ENCODE measurements around the gene TTLL5. TPM values are rescaled to one million over a fixed set of nuclear protein-coding genes. Genes with fewer than 3 reads are reported as not detected.

TTLL5 gene
- polyA plus RNA-seq, 4 donors = 4.6 to 14.8 (median 8.5) TPM

DNA sequence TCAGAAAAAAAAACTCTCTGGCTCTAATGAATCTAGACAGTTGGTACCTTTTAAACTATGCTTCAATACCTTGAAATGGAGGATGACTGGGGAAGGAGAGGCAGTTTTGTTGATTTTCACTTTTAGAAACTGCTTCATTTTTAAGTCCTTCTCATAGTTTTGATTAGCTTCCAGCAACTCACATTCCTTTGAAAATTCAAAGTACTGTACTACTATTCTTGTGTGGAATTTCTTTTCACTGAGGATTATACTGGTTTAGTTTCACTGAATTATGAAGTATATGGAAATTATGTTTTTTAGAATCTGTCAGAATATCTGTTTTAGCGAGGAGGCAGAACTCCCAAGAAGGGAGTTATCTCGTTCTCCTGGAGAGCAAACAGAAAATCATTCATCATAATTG, 204.5 kb downstream of the TTLL5 start:
- Histone ChIP-seq H3K27me3 (ENCODE audit: control insufficient read depth in 3 of 3, insufficient read depth in 3 of 3, low read length in 3 of 3) (no peaks in the 10 kb centered on the region), H3K4me3 (ENCODE audit: low read depth in 1 of 3, low read length in 3 of 3) (no peak overlapping the region), H3K36me3 (ENCODE audit: control insufficient read depth in 3 of 3, insufficient read depth in 2 of 3, low read depth in 1 of 3, low read length in 3 of 3) (peaks cover 0 to 6% (median 1%) of the 10 kb centered on the region in 3 donors), H3K27ac (ENCODE audit: low read depth in 1 of 3, low read length in 2 of 3) (no peak overlapping the region), H3K9me3 (ENCODE audit: control insufficient read depth in 2 of 2, insufficient read depth in 1 of 2, low read depth in 1 of 2, low read length in 1 of 2) (no peaks in the 10 kb centered on the region), H3K4me1 (ENCODE audit: control insufficient read depth in 3 of 3, insufficient read depth in 2 of 3, low read depth in 1 of 3, low read length in 2 of 3) (no peaks in the 10 kb centered on the region)
- 72 to 88% (median 79%) methylated on average over 2 of the region's 2 CpGs for WGBS, 3 donors
- FAIRE-seq (no peak), DNase-seq (no peak)

DNA sequence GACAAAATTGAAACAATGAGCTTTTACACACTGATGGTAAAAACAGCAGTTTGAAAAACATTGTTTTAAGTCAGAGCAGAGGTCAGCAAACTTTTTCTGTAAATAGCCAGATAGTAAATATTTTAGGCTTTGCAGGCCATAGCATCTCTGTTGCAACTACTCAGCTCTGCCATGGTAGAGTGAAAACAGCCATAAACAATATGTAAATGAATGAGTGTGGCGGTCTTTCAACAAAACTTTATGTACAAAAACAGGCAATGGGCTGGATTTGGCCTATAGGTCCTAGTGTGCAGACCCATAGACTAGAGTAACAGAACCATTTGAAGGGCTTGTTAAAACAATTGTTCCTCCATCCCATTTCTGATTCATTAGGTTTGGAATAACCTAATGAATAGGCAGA, 205.9 kb downstream of the TTLL5 start:
- Histone ChIP-seq H3K4me3 (ENCODE audit: low read depth in 1 of 3, low read length in 3 of 3) (no peak overlapping the region), H3K27ac (ENCODE audit: low read depth in 1 of 3, low read length in 2 of 3) (no peak overlapping the region), H3K36me3 (ENCODE audit: control insufficient read depth in 3 of 3, insufficient read depth in 2 of 3, low read depth in 1 of 3, low read length in 3 of 3) (peaks cover 0 to 6% (median 1%) of the 10 kb centered on the region in 3 donors), H3K27me3 (ENCODE audit: control insufficient read depth in 3 of 3, insufficient read depth in 3 of 3, low read length in 3 of 3) (no peaks in the 10 kb centered on the region), H3K4me1 (ENCODE audit: control insufficient read depth in 3 of 3, insufficient read depth in 2 of 3, low read depth in 1 of 3, low read length in 2 of 3) (peaks cover 0 to 5% (median 4%) of the 10 kb centered on the region in 3 donors), H3K9me3 (ENCODE audit: control insufficient read depth in 2 of 2, insufficient read depth in 1 of 2, low read depth in 1 of 2, low read length in 1 of 2) (no peaks in the 10 kb centered on the region)
- 93 to 100% (median 95%) methylated on average over 1 of the region's 1 CpG for WGBS, 3 donors
- DNase-seq (no peak), FAIRE-seq (no peak)

DNA sequence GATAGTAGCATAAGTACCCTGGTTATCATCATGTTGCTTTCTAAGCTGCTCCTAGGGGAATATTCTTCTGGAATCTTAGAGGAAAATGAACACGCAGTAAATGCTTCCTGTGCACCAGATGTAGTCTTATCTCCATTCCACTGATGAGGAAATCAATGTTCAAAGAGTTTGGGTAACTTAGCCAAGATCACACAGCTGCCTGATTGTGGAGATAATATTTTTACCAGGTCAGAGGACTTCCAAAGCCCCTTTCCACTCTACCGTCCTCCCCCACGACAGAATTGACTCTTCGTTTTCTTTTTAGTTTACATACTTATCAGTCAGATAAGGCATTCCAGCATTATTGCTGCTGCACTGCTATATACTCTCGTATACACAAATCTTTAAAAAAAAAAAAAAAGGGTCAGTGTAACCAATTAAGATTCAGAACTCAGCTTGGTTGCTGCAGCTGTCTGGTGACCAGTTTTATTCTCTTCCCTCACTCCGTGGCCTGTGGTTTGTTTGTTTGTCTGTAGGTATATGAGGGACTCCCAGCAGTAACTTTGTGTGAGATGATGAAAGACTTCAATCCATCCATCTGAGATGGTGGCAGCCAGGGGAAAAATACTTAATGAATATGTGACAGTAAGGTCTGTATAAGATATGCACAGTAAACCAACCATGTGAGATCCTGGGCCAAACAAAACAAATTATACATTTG, 210.3 kb downstream of the TTLL5 start:
- Histone ChIP-seq H3K36me3 (ENCODE audit: control insufficient read depth in 3 of 3, insufficient read depth in 2 of 3, low read depth in 1 of 3, low read length in 3 of 3) (peaks cover 0 to 4% (median 0%) of the 10 kb centered on the region in 3 donors), H3K9me3 (ENCODE audit: control insufficient read depth in 2 of 2, insufficient read depth in 1 of 2, low read depth in 1 of 2, low read length in 1 of 2) (no peaks in the 10 kb centered on the region), H3K4me1 (ENCODE audit: control insufficient read depth in 3 of 3, insufficient read depth in 2 of 3, low read depth in 1 of 3, low read length in 2 of 3) (peaks cover 0 to 5% (median 4%) of the 10 kb centered on the region in 3 donors), H3K4me3 (ENCODE audit: low read depth in 1 of 3, low read length in 3 of 3) (no peak overlapping the region), H3K27ac (ENCODE audit: low read depth in 1 of 3, low read length in 2 of 3) (no peak overlapping the region), H3K27me3 (ENCODE audit: control insufficient read depth in 3 of 3, insufficient read depth in 3 of 3, low read length in 3 of 3) (no peaks in the 10 kb centered on the region)
- 19 to 44% (median 37%) methylated on average over 6 of the region's 6 CpGs for WGBS, 3 donors
- FAIRE-seq = no peak
- DNase-seq = peak; percentile 8 to 33

DNA sequence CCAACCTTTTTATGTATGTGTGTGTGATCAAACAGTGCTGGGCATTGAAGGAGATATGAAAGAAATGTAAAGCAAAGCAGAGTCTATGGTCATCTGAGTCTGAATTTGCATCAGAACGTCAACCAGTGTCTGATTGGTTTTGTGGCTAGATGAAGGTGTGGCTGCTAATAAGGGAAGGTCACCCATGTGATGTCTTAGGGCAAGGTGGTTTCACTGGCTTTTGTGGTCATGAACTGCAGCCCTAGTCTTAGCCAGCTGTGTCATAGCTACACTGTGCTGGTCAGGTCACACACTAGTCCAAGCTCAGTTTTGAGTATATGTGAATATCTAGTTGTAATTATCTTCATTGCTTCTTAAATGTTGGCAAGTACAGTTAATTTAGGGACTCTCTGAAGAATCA, 214.9 kb downstream of the TTLL5 start:
- no peak for DNase-seq
- Histone ChIP-seq H3K9me3 (ENCODE audit: control insufficient read depth in 2 of 2, insufficient read depth in 1 of 2, low read depth in 1 of 2, low read length in 1 of 2) (no peaks in the 10 kb centered on the region), H3K27me3 (ENCODE audit: control insufficient read depth in 3 of 3, insufficient read depth in 3 of 3, low read length in 3 of 3) (no peaks in the 10 kb centered on the region), H3K36me3 (ENCODE audit: control insufficient read depth in 3 of 3, insufficient read depth in 2 of 3, low read depth in 1 of 3, low read length in 3 of 3) (no peaks in the 10 kb centered on the region), H3K27ac (ENCODE audit: low read depth in 1 of 3, low read length in 2 of 3) (no peak overlapping the region), H3K4me3 (ENCODE audit: low read depth in 1 of 3, low read length in 3 of 3) (no peak overlapping the region), H3K4me1 (ENCODE audit: control insufficient read depth in 3 of 3, insufficient read depth in 2 of 3, low read depth in 1 of 3, low read length in 2 of 3) (peaks cover 0 to 4% (median 4%) of the 10 kb centered on the region in 3 donors)
- 42 to 68% (median 68%) methylated on average over 1 of the region's 1 CpG for WGBS, 3 donors
- no peak for FAIRE-seq

DNA sequence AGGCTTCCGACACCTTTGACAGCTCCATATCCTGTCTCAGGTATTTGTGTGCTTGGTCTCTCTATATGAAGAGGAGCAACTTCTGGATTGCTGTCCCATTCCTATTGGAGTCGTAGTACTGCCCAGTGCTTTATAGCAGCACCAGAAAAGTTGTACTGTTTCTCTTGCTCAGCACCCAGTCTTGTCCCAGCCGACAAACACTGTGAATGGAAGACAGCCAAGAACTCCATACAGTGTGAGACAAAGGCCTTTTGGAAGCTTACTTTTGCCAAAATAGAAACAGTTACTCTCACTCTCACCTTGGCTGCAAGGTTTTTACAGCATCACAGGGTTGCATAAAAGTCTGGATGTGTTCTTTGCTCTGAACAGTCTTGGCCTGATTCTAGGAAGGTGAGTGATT, 215.5 kb downstream of the TTLL5 start:
- FAIRE-seq (no peak), DNase-seq (no peak)
- Histone ChIP-seq H3K36me3 (ENCODE audit: control insufficient read depth in 3 of 3, insufficient read depth in 2 of 3, low read depth in 1 of 3, low read length in 3 of 3) (no peaks in the 10 kb centered on the region), H3K4me3 (ENCODE audit: low read depth in 1 of 3, low read length in 3 of 3) (no peak overlapping the region), H3K9me3 (ENCODE audit: control insufficient read depth in 2 of 2, insufficient read depth in 1 of 2, low read depth in 1 of 2, low read length in 1 of 2) (no peaks in the 10 kb centered on the region), H3K27ac (ENCODE audit: low read depth in 1 of 3, low read length in 2 of 3) (no peak overlapping the region), H3K27me3 (ENCODE audit: control insufficient read depth in 3 of 3, insufficient read depth in 3 of 3, low read length in 3 of 3) (no peaks in the 10 kb centered on the region), H3K4me1 (ENCODE audit: control insufficient read depth in 3 of 3, insufficient read depth in 2 of 3, low read depth in 1 of 3, low read length in 2 of 3) (no peaks in the 10 kb centered on the region)
- 76 to 90% (median 82%) methylated on average over 3 of the region's 3 CpGs for WGBS, 3 donors

DNA sequence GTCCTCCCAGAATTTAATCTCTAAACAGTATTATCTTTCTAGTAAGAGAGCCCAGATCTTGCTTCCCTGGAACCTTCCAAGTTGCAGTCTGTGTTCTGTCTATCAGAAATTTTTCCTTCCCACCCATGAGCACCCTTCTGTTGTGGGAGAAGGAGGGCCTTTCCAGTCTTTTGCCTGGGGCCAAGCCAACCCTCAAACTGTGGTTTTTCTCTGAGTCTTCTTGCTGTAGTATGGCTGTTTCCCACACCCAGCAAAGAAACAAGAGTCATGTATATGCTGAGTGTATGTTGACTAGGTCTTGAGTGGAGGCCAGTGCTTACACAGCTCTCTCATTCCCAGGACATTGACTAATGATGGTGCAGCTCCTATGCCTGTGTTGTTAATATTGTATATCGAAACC, 216.2 kb downstream of the TTLL5 start:
- Histone ChIP-seq H3K27ac (ENCODE audit: low read depth in 1 of 3, low read length in 2 of 3) (no peak overlapping the region), H3K36me3 (ENCODE audit: control insufficient read depth in 3 of 3, insufficient read depth in 2 of 3, low read depth in 1 of 3, low read length in 3 of 3) (no peaks in the 10 kb centered on the region), H3K27me3 (ENCODE audit: control insufficient read depth in 3 of 3, insufficient read depth in 3 of 3, low read length in 3 of 3) (no peaks in the 10 kb centered on the region), H3K4me3 (ENCODE audit: low read depth in 1 of 3, low read length in 3 of 3) (no peak overlapping the region), H3K9me3 (ENCODE audit: control insufficient read depth in 2 of 2, insufficient read depth in 1 of 2, low read depth in 1 of 2, low read length in 1 of 2) (no peaks in the 10 kb centered on the region), H3K4me1 (ENCODE audit: control insufficient read depth in 3 of 3, insufficient read depth in 2 of 3, low read depth in 1 of 3, low read length in 2 of 3) (no peaks in the 10 kb centered on the region)
- DNase-seq (peak in 1 of 2 donors; percentile 18), FAIRE-seq (no peak)
- WGBS, 3 donors = 70 to 97% (median 83%) methylated on average over 1 of the region's 1 CpG

DNA sequence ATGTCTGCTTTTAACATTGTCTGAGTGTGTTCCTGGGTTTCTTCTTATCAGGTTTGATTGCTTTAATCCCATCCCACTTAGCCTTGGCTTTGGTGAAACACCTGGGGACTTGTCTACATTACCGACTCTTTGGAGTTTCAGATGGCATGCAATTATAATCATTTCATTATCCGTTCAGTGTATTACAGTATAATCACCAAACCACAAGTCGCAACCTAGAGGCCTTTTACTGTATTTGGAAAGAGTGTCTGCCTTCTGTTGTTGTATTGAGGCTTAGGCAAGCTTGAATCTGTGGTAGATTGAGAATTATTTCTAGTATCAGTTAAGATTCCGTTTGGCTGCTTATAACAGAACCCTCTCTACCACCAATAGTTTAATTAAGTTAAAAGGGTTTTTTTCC, 216.8 kb downstream of the TTLL5 start:
- 66 to 73% (median 73%) methylated on average over 4 of the region's 4 CpGs for whole genome bisulfite sequencing, 3 donors
- H3K4me1 ChIP-seq (ENCODE audit: control insufficient read depth in 3 of 3, insufficient read depth in 2 of 3, low read depth in 1 of 3, low read length in 2 of 3) = no peaks in the 10 kb centered on the region
- H3K9me3 ChIP-seq (ENCODE audit: control insufficient read depth in 2 of 2, insufficient read depth in 1 of 2, low read depth in 1 of 2, low read length in 1 of 2) = no peaks in the 10 kb centered on the region
- DNase-seq (no peak), FAIRE-seq (no peak)
- H3K27ac ChIP-seq (ENCODE audit: low read depth in 1 of 3, low read length in 2 of 3) = no peak overlapping the region
- H3K36me3 ChIP-seq (ENCODE audit: control insufficient read depth in 3 of 3, insufficient read depth in 2 of 3, low read depth in 1 of 3, low read length in 3 of 3) = peaks cover 0 to 4% (median 0%) of the 10 kb centered on the region in 3 donors
- H3K27me3 ChIP-seq (ENCODE audit: control insufficient read depth in 3 of 3, insufficient read depth in 3 of 3, low read length in 3 of 3) = no peaks in the 10 kb centered on the region
- no peak overlapping the region for H3K4me3 ChIP-seq (ENCODE audit: low read depth in 1 of 3, low read length in 3 of 3)

DNA sequence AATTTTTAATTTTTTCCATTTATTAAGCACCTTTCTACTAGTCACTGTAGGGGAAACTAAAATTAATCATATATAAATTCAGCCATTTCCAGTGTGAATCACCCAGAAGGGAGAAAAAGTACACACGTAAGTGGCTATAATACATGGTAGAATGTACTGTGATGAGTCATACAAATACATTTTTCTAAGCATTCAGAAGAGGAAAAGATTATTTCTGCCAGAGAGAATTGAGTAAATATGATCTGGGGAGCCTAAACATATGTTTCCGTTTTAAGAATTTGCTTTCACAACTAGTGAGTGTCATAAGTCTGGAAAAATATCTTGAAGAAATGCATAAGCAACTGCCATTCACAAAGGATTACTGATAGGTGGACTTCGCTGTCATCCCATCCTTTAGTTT, 218.0 kb downstream of the TTLL5 start:
- H3K4me1 ChIP-seq (ENCODE audit: control insufficient read depth in 3 of 3, insufficient read depth in 2 of 3, low read depth in 1 of 3, low read length in 2 of 3) = no peaks in the 10 kb centered on the region
- DNase-seq (no peak), FAIRE-seq (no peak)
- 78 to 89% (median 81%) methylated on average over 3 of the region's 3 CpGs for WGBS, 3 donors
- H3K9me3 ChIP-seq (ENCODE audit: control insufficient read depth in 2 of 2, insufficient read depth in 1 of 2, low read depth in 1 of 2, low read length in 1 of 2) = no peaks in the 10 kb centered on the region
- H3K36me3 ChIP-seq (ENCODE audit: control insufficient read depth in 3 of 3, insufficient read depth in 2 of 3, low read depth in 1 of 3, low read length in 3 of 3) = peaks cover 0 to 5% (median 0%) of the 10 kb centered on the region in 3 donors
- H3K27me3 ChIP-seq (ENCODE audit: control insufficient read depth in 3 of 3, insufficient read depth in 3 of 3, low read length in 3 of 3) = no peaks in the 10 kb centered on the region
- no peak overlapping the region for H3K4me3 ChIP-seq (ENCODE audit: low read depth in 1 of 3, low read length in 3 of 3)
- no peak overlapping the region for H3K27ac ChIP-seq (ENCODE audit: low read depth in 1 of 3, low read length in 2 of 3)

DNA sequence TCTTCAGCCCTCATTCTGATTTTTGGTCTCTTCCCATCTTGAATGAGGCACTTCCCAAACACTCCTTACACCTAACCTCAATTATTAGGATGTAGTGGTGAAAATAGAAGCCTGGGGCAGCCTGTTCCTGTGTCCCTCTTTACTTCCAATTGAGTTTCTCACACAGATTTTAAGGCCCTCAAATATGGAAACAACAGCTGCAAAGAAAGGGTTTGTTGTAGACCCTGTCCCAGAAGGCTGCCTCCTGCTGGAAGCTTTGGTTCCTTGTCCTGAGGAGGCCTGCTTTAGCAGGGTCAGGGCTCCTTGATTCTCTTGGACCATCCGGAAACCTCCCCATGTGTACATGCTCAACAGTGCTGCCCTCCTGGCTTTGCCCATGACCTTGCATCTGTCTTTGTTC, 219.5 kb downstream of the TTLL5 start:
- no peaks in the 10 kb centered on the region for H3K27me3 ChIP-seq (ENCODE audit: control insufficient read depth in 3 of 3, insufficient read depth in 3 of 3, low read length in 3 of 3)
- no peak overlapping the region for H3K27ac ChIP-seq (ENCODE audit: low read depth in 1 of 3, low read length in 2 of 3)
- FAIRE-seq (no peak), DNase-seq (no peak)
- WGBS, 3 donors = 98 to 100% (median 100%) methylated on average over 1 of the region's 1 CpG
- no peaks in the 10 kb centered on the region for H3K9me3 ChIP-seq (ENCODE audit: control insufficient read depth in 2 of 2, insufficient read depth in 1 of 2, low read depth in 1 of 2, low read length in 1 of 2)
- peaks cover 0 to 8% (median 0%) of the 10 kb centered on the region in 3 donors for H3K36me3 ChIP-seq (ENCODE audit: control insufficient read depth in 3 of 3, insufficient read depth in 2 of 3, low read depth in 1 of 3, low read length in 3 of 3)
- no peaks in the 10 kb centered on the region for H3K4me1 ChIP-seq (ENCODE audit: control insufficient read depth in 3 of 3, insufficient read depth in 2 of 3, low read depth in 1 of 3, low read length in 2 of 3)
- H3K4me3 ChIP-seq (ENCODE audit: low read depth in 1 of 3, low read length in 3 of 3) = no peak overlapping the region
